Neural progenitor cell (in vitro differentiated cells): ENCODE measurements around the gene ACOT7. TPM values are rescaled to one million over a fixed set of nuclear protein-coding genes. Genes with fewer than 3 reads are reported as not detected.

ENCODE experiments used
- DNase-seq: peaks from one replicate; pipeline ENCODE4 v3.0.0-alpha.2; 2016; ENCODE audit warnings: low spot score
- H2AFZ ChIP-seq: fragments of 200-600 bp; sonication (generic); replicated peaks from 2 replicates; pipeline ENCODE4 v1.6.1; 2016; ENCODE audit warnings: antibody characterized with exemption
- H3F3A ChIP-seq: fragments of 200-600 bp; sonication (generic); 2 replicates; pipeline ENCODE4 v1.6.1; 2016; ENCODE audit warnings: antibody characterized with exemption, low read depth
- H3K27ac ChIP-seq: fragments of 200-600 bp; sonication (generic); 2 replicates; pipeline ENCODE4 v1.5.1; 2016; ENCODE audit warnings: mild to moderate bottlenecking
- H3K27me3 ChIP-seq: fragments of 200-600 bp; sonication (generic); 2 replicates; pipeline ENCODE4 v1.6.1; 2016; ENCODE audit warnings: mild to moderate bottlenecking, moderate library complexity
- H3K36me3 ChIP-seq: fragments of 200-600 bp; sonication (generic); 2 replicates; pipeline ENCODE4 v1.5.1; 2016
- H3K4me1 ChIP-seq: fragments of 200-600 bp; sonication (generic); 2 replicates; pipeline ENCODE4 v1.6.1; 2016; ENCODE audit warnings: mixed run types
- H3K4me2 ChIP-seq: fragments of 200-600 bp; sonication (generic); 2 replicates; pipeline ENCODE4 v1.6.1; 2016
- H3K4me3 ChIP-seq: fragments of 200-600 bp; sonication (generic); 2 replicates; pipeline ENCODE4 v1.5.1; 2016
- H3K79me2 ChIP-seq: fragments of 200-600 bp; sonication (generic); 2 replicates; pipeline ENCODE4 v1.6.1; 2016; ENCODE audit warnings: low read depth
- H3K9ac ChIP-seq: fragments of 200-600 bp; sonication (generic); 2 replicates; pipeline ENCODE4 v1.6.1; 2016
- H3K9me3 ChIP-seq: fragments of 200-600 bp; sonication (generic); 2 replicates; pipeline ENCODE4 v1.5.1; 2016; ENCODE audit warnings: low read depth
- H4K20me1 ChIP-seq: fragments of 200-600 bp; sonication (generic); 2 replicates; pipeline ENCODE4 v1.6.1; 2016; ENCODE audit warnings: low read depth
- H3K27ac Mint-ChIP-seq: 3 replicates; pipeline ENCODE4 v1.8.0; 2021; ENCODE audit warnings: mixed read lengths
- H3K27me3 Mint-ChIP-seq: 2 replicates; pipeline ENCODE4 v1.8.0; 2022; ENCODE audit warnings: low read depth, mild to moderate bottlenecking, inconsistent platforms, moderate library complexity, mixed read lengths; ENCODE audit not compliant: insufficient read depth
- H3K36me3 Mint-ChIP-seq: 3 replicates; pipeline ENCODE4 v1.8.0; 2021; ENCODE audit warnings: mixed read lengths
- H3K4me1 Mint-ChIP-seq: 3 replicates; pipeline ENCODE4 v1.8.0; 2021; ENCODE audit warnings: mixed read lengths
- H3K4me3 Mint-ChIP-seq: 3 replicates; pipeline ENCODE4 v1.8.0; 2021; ENCODE audit warnings: mild to moderate bottlenecking, moderate library complexity, mixed read lengths
- H3K9me3 Mint-ChIP-seq: 3 replicates; pipeline ENCODE4 v1.8.0; 2020; ENCODE audit warnings: mixed read lengths
- CTCF ChIP-seq: fragments of 200-600 bp; sonication (generic); IDR thresholded peaks from 2 replicates; pipeline ENCODE4 v1.5.1; 2017; ENCODE audit warnings: antibody characterized with exemption, mild to moderate bottlenecking
- EZH2 ChIP-seq: fragments of 200-600 bp; sonication (generic); IDR thresholded peaks from 2 replicates; pipeline ENCODE4 v1.6.1; 2017; ENCODE audit warnings: antibody characterized with exemption, mild to moderate bottlenecking, moderate library complexity
- EZH2phosphoT487 ChIP-seq: fragments of 200-600 bp; sonication (generic); IDR thresholded peaks from 2 replicates; pipeline ENCODE4 v1.6.1; 2017; ENCODE audit warnings: antibody characterized with exemption
- total RNA-seq: library from RNA; depleted of rRNA; stranded (reverse); fragments of >200 nt; gene quantifications from 2 replicates; pipeline ENCODE4 v1.2.3, GENCODE V29; 2015; ENCODE audit warnings: low replicate concordance

Gene ACOT7
- total RNA-seq, 1 donor from 2014 or later: 19.6 TPM

GRCh38 chr1:6268415-6268814, 125.2 kb downstream of the ACOT7 start:
- Mint-ChIP-seq H3K27ac (peak overlapping the region; percentile 47), H3K4me3 (no peak overlapping the region), H3K27me3 (peaks cover 6% of the 10 kb centered on the region), H3K36me3 (no peaks in the 10 kb centered on the region), H3K4me1 (peaks cover 63% of the 10 kb centered on the region), H3K9me3 (no peaks in the 10 kb centered on the region)
- Histone ChIP-seq H3K4me1 (peaks cover 13% of the 10 kb centered on the region), H4K20me1 (peaks cover 12% of the 10 kb centered on the region), H2AFZ (no peak overlapping the region), H3K4me2 (no peak overlapping the region), H3F3A (peaks cover 10% of the 10 kb centered on the region), H3K36me3 (no peaks in the 10 kb centered on the region), H3K27ac (no peak overlapping the region), H3K79me2 (no peaks in the 10 kb centered on the region), H3K4me3 (no peak overlapping the region), H3K9ac (no peak overlapping the region), H3K9me3 (no peaks in the 10 kb centered on the region), H3K27me3 (no peaks in the 10 kb centered on the region)
- TF ChIP-seq CTCF (peak; percentile 40), EZH2 (no peak), EZH2phosphoT487 (no peak)
- DNase-seq: peak; percentile 58

DNA sequence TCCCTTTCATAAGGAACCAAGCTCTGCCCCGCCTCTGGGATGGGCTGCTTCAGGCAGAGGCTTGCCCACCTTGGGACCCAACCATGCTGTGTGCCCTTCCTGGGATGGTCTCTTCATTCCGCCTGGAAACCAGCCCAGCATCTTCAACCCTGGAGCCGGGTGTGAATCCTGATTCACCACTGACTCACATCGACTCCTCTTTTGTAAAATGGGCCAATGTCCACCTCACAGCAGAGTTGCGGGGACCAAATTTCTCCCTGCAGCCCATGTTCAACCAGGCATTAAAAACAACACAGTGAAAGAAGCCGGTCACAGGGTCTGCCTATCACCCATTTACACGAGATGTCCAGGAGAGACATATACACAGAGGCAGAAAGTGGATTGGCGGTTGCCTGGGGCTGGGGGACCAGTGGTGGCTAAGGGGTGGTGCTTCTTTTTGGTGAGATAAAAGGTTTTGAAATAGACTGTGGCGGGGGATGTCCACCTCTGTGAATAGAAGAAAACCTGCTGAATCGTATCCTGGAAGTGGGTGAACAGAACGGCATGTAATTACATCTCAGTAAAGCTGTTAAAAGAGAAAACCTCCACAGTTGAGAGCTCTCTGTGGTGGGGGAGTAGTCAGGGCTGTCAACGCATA, 125.8 kb downstream of the ACOT7 start:
- H3K79me2 ChIP-seq: no peaks in the 10 kb centered on the region
- H3K27ac Mint-ChIP-seq: peak overlapping the region; percentile 47
- no peak overlapping the region for H3K4me2 ChIP-seq
- no peak for DNase-seq
- H3K4me1 ChIP-seq: peaks cover 11% of the 10 kb centered on the region
- no peak overlapping the region for H3K27ac ChIP-seq
- peaks cover 6% of the 10 kb centered on the region for H4K20me1 ChIP-seq
- H3K27me3 Mint-ChIP-seq: peaks cover 3% of the 10 kb centered on the region
- H3F3A ChIP-seq: peaks cover 6% of the 10 kb centered on the region
- H3K9ac ChIP-seq: no peak overlapping the region
- TF ChIP-seq CTCF (no peak), EZH2 (no peak), EZH2phosphoT487 (no peak)
- peaks cover 60% of the 10 kb centered on the region for H3K4me1 Mint-ChIP-seq
- H3K9me3 ChIP-seq: no peaks in the 10 kb centered on the region
- H3K4me3 Mint-ChIP-seq: no peak overlapping the region
- H3K4me3 ChIP-seq: no peak overlapping the region
- no peaks in the 10 kb centered on the region for H3K36me3 ChIP-seq
- H3K27me3 ChIP-seq: no peaks in the 10 kb centered on the region
- H2AFZ ChIP-seq: no peak overlapping the region
- H3K36me3 Mint-ChIP-seq: no peaks in the 10 kb centered on the region
- H3K9me3 Mint-ChIP-seq: no peaks in the 10 kb centered on the region

DNA sequence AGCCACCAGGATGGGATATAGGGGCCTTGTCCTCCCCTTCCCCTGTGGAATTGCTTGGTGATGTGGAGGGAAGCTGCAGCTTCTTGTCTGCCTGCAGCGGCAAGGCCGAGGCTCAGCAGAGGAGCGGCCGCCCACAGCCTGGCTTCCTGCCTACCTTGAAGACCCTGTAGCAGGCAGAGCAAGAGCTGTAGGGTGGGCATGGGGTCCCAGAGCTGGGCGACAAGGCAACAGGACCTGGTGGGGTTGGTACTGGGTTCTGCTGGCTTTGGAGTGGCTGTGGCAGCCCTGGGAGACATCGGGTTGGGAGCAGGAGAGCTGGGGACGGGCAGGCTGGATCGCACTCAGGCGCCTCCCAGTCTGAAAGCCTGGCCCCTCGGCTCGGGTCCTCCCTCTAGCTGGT, 126.9 kb downstream of the ACOT7 start:
- H3K9me3 Mint-ChIP-seq: no peaks in the 10 kb centered on the region
- H3K4me3 ChIP-seq: no peak overlapping the region
- H3K9ac ChIP-seq: no peak overlapping the region
- H3F3A ChIP-seq: peaks cover 16% of the 10 kb centered on the region
- H3K9me3 ChIP-seq: no peaks in the 10 kb centered on the region
- H3K27me3 ChIP-seq: no peaks in the 10 kb centered on the region
- H3K27ac ChIP-seq: no peak overlapping the region
- H2AFZ ChIP-seq: no peak overlapping the region
- peaks cover 21% of the 10 kb centered on the region for H3K4me1 ChIP-seq
- no peaks in the 10 kb centered on the region for H3K36me3 Mint-ChIP-seq
- peaks cover 60% of the 10 kb centered on the region for H3K4me1 Mint-ChIP-seq
- peaks cover 3% of the 10 kb centered on the region for H3K27me3 Mint-ChIP-seq
- H3K36me3 ChIP-seq: no peaks in the 10 kb centered on the region
- no peak for DNase-seq
- peaks cover 6% of the 10 kb centered on the region for H4K20me1 ChIP-seq
- H3K4me2 ChIP-seq: no peak overlapping the region
- H3K27ac Mint-ChIP-seq: no peak overlapping the region
- no peak overlapping the region for H3K4me3 Mint-ChIP-seq
- TF ChIP-seq EZH2: no peak
- no peak for TF ChIP-seq CTCF
- no peak for TF ChIP-seq EZH2phosphoT487
- no peaks in the 10 kb centered on the region for H3K79me2 ChIP-seq
